Muscle layer of colon (tissue), 2 donors: ENCODE measurements around the gene TIAM2.

Experiments
- H3K27ac ChIP-seq: one replicate; pipeline ENCODE4 v1.7.0; 2013; ENCODE audit warnings: low read depth, mild to moderate bottlenecking, low read length, moderate library complexity
- H3K27me3 ChIP-seq, 2 donors: one replicate each; pipeline ENCODE4 v1.7.0; 2013; ENCODE audit warnings: low read length in 2 of 2, mild to moderate bottlenecking in 2 of 2; ENCODE audit not compliant: insufficient read depth in 2 of 2, control insufficient read depth in 1 of 2
- H3K36me3 ChIP-seq: one replicate; pipeline ENCODE4 v1.7.0; 2013; ENCODE audit warnings: mild to moderate bottlenecking, low read length; ENCODE audit not compliant: insufficient read depth
- H3K4me1 ChIP-seq: one replicate; pipeline ENCODE4 v1.7.0; 2013; ENCODE audit warnings: mild to moderate bottlenecking, low read length; ENCODE audit not compliant: insufficient read depth
- H3K4me3 ChIP-seq, 2 donors: one replicate each; pipeline ENCODE4 v1.7.0; 2013; ENCODE audit warnings: low read length in 2 of 2, low read depth in 1 of 2, mild to moderate bottlenecking in 1 of 2, moderate library complexity in 1 of 2
- H3K9ac ChIP-seq: one replicate; pipeline ENCODE4 v1.7.0; 2013; ENCODE audit warnings: low read length
- H3K9me3 ChIP-seq: one replicate; pipeline ENCODE4 v1.7.0; 2013; ENCODE audit warnings: mild to moderate bottlenecking, low read length
- donor health status: abdominal sarcoma.
- donor health status: Adenocarcinoma of cecum.

Gene TIAM2

GRCh38 chr6:154995254-154996015 lies at the start of gene TIAM2:
TIAM2 (plus strand) TSS chr6:154995315; CDS start chr6:155129224, 133,909 bp downstream.
- no peaks in the 10 kb centered on the region for H3K36me3 ChIP-seq
- H3K4me1 ChIP-seq, result peaks cover 7% of the 10 kb centered on the region
- H3K27me3 ChIP-seq, result peaks cover 5 to 7% of the 10 kb centered on the region in 2 donors
- H3K9ac ChIP-seq, result no peak within 1 kb of the TSS
- H3K27ac ChIP-seq, result peak within 1 kb of the TSS; percentile 52
- H3K4me3 ChIP-seq, result peak within 1 kb of the TSS; percentile 50 to 57
- no peaks in the 10 kb centered on the region for H3K9me3 ChIP-seq

GRCh38 chr6:154950979-154951344 lies 44.2 kb upstream of the TIAM2 start:
- no peak overlapping the region for H3K4me3 ChIP-seq
- no peaks in the 10 kb centered on the region for H3K9me3 ChIP-seq
- no peaks in the 10 kb centered on the region for H3K4me1 ChIP-seq
- H3K36me3 ChIP-seq, result peaks cover 5% of the 10 kb centered on the region
- H3K27ac ChIP-seq, result no peak overlapping the region
- H3K27me3 ChIP-seq, result no peaks in the 10 kb centered on the region
- H3K9ac ChIP-seq, result no peak overlapping the region

GRCh38 chr6:154951345-154952200 lies 43.5 kb upstream of the TIAM2 start:
- Histone ChIP-seq H3K27me3 (no peaks in the 10 kb centered on the region), H3K36me3 (peaks cover 5% of the 10 kb centered on the region), H3K9ac (no peak overlapping the region), H3K9me3 (no peaks in the 10 kb centered on the region), H3K27ac (no peak overlapping the region), H3K4me3 (no peak overlapping the region), H3K4me1 (no peaks in the 10 kb centered on the region)

GRCh38 chr6:154953644-154954043 lies 41.5 kb upstream of the TIAM2 start:
- Histone ChIP-seq H3K27ac (no peak overlapping the region), H3K36me3 (peaks cover 5% of the 10 kb centered on the region), H3K9ac (no peak overlapping the region), H3K9me3 (no peaks in the 10 kb centered on the region), H3K4me1 (no peaks in the 10 kb centered on the region), H3K27me3 (no peaks in the 10 kb centered on the region), H3K4me3 (no peak overlapping the region)

GRCh38 chr6:154954347-154954746 lies 40.8 kb upstream of the TIAM2 start:
- H3K4me1 ChIP-seq, result no peaks in the 10 kb centered on the region
- no peak overlapping the region for H3K4me3 ChIP-seq
- no peak overlapping the region for H3K27ac ChIP-seq
- no peaks in the 10 kb centered on the region for H3K9me3 ChIP-seq
- H3K9ac ChIP-seq, result no peak overlapping the region
- peaks cover 5% of the 10 kb centered on the region for H3K36me3 ChIP-seq
- no peaks in the 10 kb centered on the region for H3K27me3 ChIP-seq

GRCh38 chr6:154956771-154957522 lies 38.2 kb upstream of the TIAM2 start:
- no peaks in the 10 kb centered on the region for H3K9me3 ChIP-seq
- H3K9ac ChIP-seq, result no peak overlapping the region
- no peak overlapping the region for H3K4me3 ChIP-seq
- no peak overlapping the region for H3K27ac ChIP-seq
- peaks cover 8% of the 10 kb centered on the region for H3K36me3 ChIP-seq
- no peaks in the 10 kb centered on the region for H3K27me3 ChIP-seq
- H3K4me1 ChIP-seq, result no peaks in the 10 kb centered on the region

- no peak overlapping the region for H3K27ac ChIP-seq
- no peak overlapping the region for H3K9ac ChIP-seq
- H3K36me3 ChIP-seq, result peaks cover 8% of the 10 kb centered on the region
- H3K4me3 ChIP-seq, result no peak overlapping the region
- H3K27me3 ChIP-seq, result no peaks in the 10 kb centered on the region
- H3K4me1 ChIP-seq, result no peaks in the 10 kb centered on the region
- no peaks in the 10 kb centered on the region for H3K9me3 ChIP-seq
These were observed 36.6 kb upstream of the TIAM2 start for GRCh38 chr6:154958469-154958868.

- Histone ChIP-seq H3K9ac (no peak overlapping the region), H3K4me1 (no peaks in the 10 kb centered on the region), H3K27me3 (no peaks in the 10 kb centered on the region), H3K4me3 (no peak overlapping the region), H3K36me3 (peaks cover 13% of the 10 kb centered on the region), H3K27ac (no peak overlapping the region), H3K9me3 (no peaks in the 10 kb centered on the region)
These were observed 34.7 kb upstream of the TIAM2 start for GRCh38 chr6:154960299-154960843.

- Histone ChIP-seq H3K9ac (no peak overlapping the region), H3K36me3 (peaks cover 13% of the 10 kb centered on the region), H3K9me3 (no peaks in the 10 kb centered on the region), H3K4me3 (no peak overlapping the region), H3K27me3 (no peaks in the 10 kb centered on the region), H3K27ac (no peak overlapping the region), H3K4me1 (no peaks in the 10 kb centered on the region)
These were observed 34.1 kb upstream of the TIAM2 start for GRCh38 chr6:154960854-154961530.

GRCh38 chr6:154962753-154963152 lies 32.4 kb upstream of the TIAM2 start:
- H3K4me1 ChIP-seq, result no peaks in the 10 kb centered on the region
- H3K36me3 ChIP-seq, result peaks cover 13% of the 10 kb centered on the region
- no peak overlapping the region for H3K27ac ChIP-seq
- H3K9me3 ChIP-seq, result no peaks in the 10 kb centered on the region
- H3K4me3 ChIP-seq, result no peak overlapping the region
- no peaks in the 10 kb centered on the region for H3K27me3 ChIP-seq
- no peak overlapping the region for H3K9ac ChIP-seq
